ENCODE data around the gene USP49. TPM values are rescaled to one million over a fixed set of nuclear protein-coding genes. Genes with fewer than 3 reads are reported as not detected.
"Not testable (repeated sequence)": the region's sequence is repeated elsewhere in the genome, so short reads cannot be mapped to it uniquely, and the experiment has no call there.

The USP49 gene
- total RNA-seq, 1 experiment from 2014 or later, result 18.5 TPM

GRCh38 chr6:41768545-41769308 is 126.4 kb downstream of the USP49 start:
- H3K4me1 ChIP-seq, result peaks cover 32% of the 10 kb centered on the region
- no TSS peak for BruUV-seq (replicated peaks)
- Mint-ChIP-seq H3K4me1 (ENCODE audit: low read depth, unreplicated experiment) (peaks cover 6% of the 10 kb centered on the region), H3K27ac (ENCODE audit: unreplicated experiment) (peak overlapping the region; percentile 87), H3K9me3 (ENCODE audit: unreplicated experiment) (no peaks in the 10 kb centered on the region), H3K36me3 (ENCODE audit: insufficient read depth, unreplicated experiment) (peaks cover 17% of the 10 kb centered on the region), H3K27me3 (ENCODE audit: insufficient read depth, unreplicated experiment) (no peaks in the 10 kb centered on the region), H3K4me3 (ENCODE audit: unreplicated experiment) (no peak overlapping the region)
- DNase-seq, result peak; percentile 62 to 71
- CTCF ChIA-PET, result interaction anchor here (0.8 kb wide), 1 partner anchor 77 kb away, joined by 3 read pairs; no protein-coding TSS in a partner anchor
- intact Hi-C loops (cut with micrococcal nuclease; ENCODE audit: unreplicated experiment), result no loop called here
- POLR2A ChIA-PET, result interaction anchor here (0.7 kb wide), 1 partner anchor 19 kb away, joined by 3 read pairs; no protein-coding TSS in a partner anchor
- H3K4me3 ChIP-seq (ENCODE audit: low read depth, low read length), result no peak overlapping the region
- H3K9me3 ChIP-seq, result no peaks in the 10 kb centered on the region
- no peak for TF ChIP-seq CTCF (IDR thresholded peaks at IDR 0.05; ENCODE audit: insufficient read depth in 1 of 2, low read depth in 1 of 2, low read length in 1 of 2, severe bottlenecking in 1 of 2, unreplicated experiment in 1 of 2)
- H3K27me3 ChIP-seq (replicated peaks; ENCODE audit: control insufficient read depth, insufficient read depth, low read length), result no peaks in the 10 kb centered on the region
- H3K36me3 ChIP-seq (ENCODE audit: control insufficient read depth, insufficient read depth, low read length), result peaks cover 2% of the 10 kb centered on the region; the same call in 1 of the 2 replicates

GRCh38 chr6:41767112-41767833 is 127.9 kb downstream of the USP49 start:
- H3K27me3 ChIP-seq (replicated peaks; ENCODE audit: control insufficient read depth, insufficient read depth, low read length), result no peaks in the 10 kb centered on the region
- DNase-seq, result peak; percentile 82 to 87
- ChIA-PET CTCF (interaction anchor here (0.6 to 1.8 kb wide), 3 partner anchors 32 to 1984 kb away, joined by 3 to 5 read pairs (median 3); partner anchors contain the start of gene TFEB), POLR2A (interaction anchor here (0.5 kb wide), 1 partner anchor 18 kb away, joined by 6 read pairs; no protein-coding TSS in a partner anchor)
- no TSS peak for BruUV-seq (replicated peaks)
- no peak overlapping the region for H3K4me3 ChIP-seq (ENCODE audit: low read depth, low read length)
- Mint-ChIP-seq H3K36me3 (ENCODE audit: insufficient read depth, unreplicated experiment) (peaks cover 13% of the 10 kb centered on the region), H3K27me3 (ENCODE audit: insufficient read depth, unreplicated experiment) (no peaks in the 10 kb centered on the region), H3K4me1 (ENCODE audit: low read depth, unreplicated experiment) (peaks cover 6% of the 10 kb centered on the region), H3K27ac (ENCODE audit: unreplicated experiment) (peak overlapping the region; percentile 30), H3K9me3 (ENCODE audit: unreplicated experiment) (no peaks in the 10 kb centered on the region), H3K4me3 (ENCODE audit: unreplicated experiment) (no peak overlapping the region)
- H3K9me3 ChIP-seq, result no peaks in the 10 kb centered on the region
- H3K4me1 ChIP-seq, result peaks cover 32% of the 10 kb centered on the region
- H3K36me3 ChIP-seq (ENCODE audit: control insufficient read depth, insufficient read depth, low read length), result peaks cover 2% of the 10 kb centered on the region; the same call in 1 of the 2 replicates
- no peak for TF ChIP-seq CTCF (IDR thresholded peaks at IDR 0.05; ENCODE audit: insufficient read depth in 1 of 2, low read depth in 1 of 2, low read length in 1 of 2, severe bottlenecking in 1 of 2, unreplicated experiment in 1 of 2)
- intact Hi-C loops (cut with micrococcal nuclease; ENCODE audit: unreplicated experiment), result no loop called here

- not testable (repeated sequence) for H3K4me3 ChIP-seq (ENCODE audit: low read depth, low read length)
Observed at GRCh38 chr6:41766043-41766664, 129.0 kb downstream of the USP49 start.

More at GRCh38 chr6:41766043-41766664, 129.0 kb downstream of the USP49 start:
- H3K27me3 Mint-ChIP-seq (ENCODE audit: insufficient read depth, unreplicated experiment); H3K27me3 ChIP-seq (replicated peaks; ENCODE audit: control insufficient read depth, insufficient read depth, low read length); DNase-seq; H3K36me3 ChIP-seq (ENCODE audit: control insufficient read depth, insufficient read depth, low read length); H3K9me3 Mint-ChIP-seq (ENCODE audit: unreplicated experiment); BruUV-seq (replicated peaks); H3K4me3 Mint-ChIP-seq (ENCODE audit: unreplicated experiment); POLR2A ChIA-PET; H3K9me3 ChIP-seq; intact Hi-C loops (cut with micrococcal nuclease; ENCODE audit: unreplicated experiment); H3K36me3 Mint-ChIP-seq (ENCODE audit: insufficient read depth, unreplicated experiment); H3K4me1 Mint-ChIP-seq (ENCODE audit: low read depth, unreplicated experiment): not testable (repeated sequence)
- peak overlapping the region; percentile 5 for H3K27ac Mint-ChIP-seq (ENCODE audit: unreplicated experiment)
- peaks cover 32% of the 10 kb centered on the region for H3K4me1 ChIP-seq
- CTCF ChIA-PET, result interaction anchor here (1.8 kb wide), 1 partner anchor 31 kb away, joined by 5 read pairs; the partner anchor contains the start of gene TFEB

Measured in Caco-2 (cell line).